Caco-2 (cell line): ENCODE results near the gene TMEM115. TPM values are rescaled to one million over a fixed set of nuclear protein-coding genes. Genes with fewer than 3 reads are reported as not detected.
"Not testable (repeated sequence)": the region's sequence is repeated elsewhere in the genome, so short reads cannot be mapped to it uniquely, and the experiment has no call there.

ENCODE experiments used
- BruUV-seq: library from RNA; stranded (reverse); fragments of 400-500 nt; replicated peaks from 2 replicates; lab custom pipeline; 2021; lab: Mats Ljungman, UMichigan
- CTCF ChIA-PET: fragments of 300-600 bp; sonication (Branson Sonifier 250); formaldehyde crosslinking; loops from one replicate; lab custom pipeline; 2022; ENCODE audit warnings: antibody characterized with exemption; lab: Charles Lee
- POLR2A ChIA-PET: fragments of 300-600 bp; sonication (Branson Sonifier 250); formaldehyde crosslinking; loops from one replicate; lab custom pipeline; 2022; ENCODE audit warnings: antibody characterized with exemption; lab: Charles Lee
- DNase-seq, 2 experiments: peaks; one replicate each; pipeline versions ENCODE4 v3.0.0 to v3.0.0-alpha.2; 2020 to 2022
- H3K27me3 ChIP-seq: replicated peaks from 2 replicates; pipeline ENCODE4 v1.6.0; 2011; ENCODE audit warnings: low read length; ENCODE audit not compliant: control insufficient read depth, insufficient read depth
- H3K36me3 ChIP-seq: 2 replicates; pipeline ENCODE4 v1.5.1; 2011; ENCODE audit warnings: low read length; ENCODE audit not compliant: control insufficient read depth, insufficient read depth
- H3K4me1 ChIP-seq: fragments of 250-450 bp; sonication (Bioruptor Pico); 2 replicates; pipeline ENCODE4 v1.5.1; 2020; ENCODE audit warnings: mild to moderate bottlenecking
- H3K4me3 ChIP-seq: 2 replicates; pipeline ENCODE4 v1.5.1; 2011; ENCODE audit warnings: low read depth, mild to moderate bottlenecking, control low read depth, low read length
- H3K9me3 ChIP-seq: fragments of 250-450 bp; sonication (Bioruptor Pico); 2 replicates; pipeline ENCODE4 v1.5.1; 2020; ENCODE audit warnings: mild to moderate bottlenecking, moderate library complexity
- H3K27ac Mint-ChIP-seq: one replicate; pipeline ENCODE4 v1.8.0; 2022; ENCODE audit warnings: mixed read lengths; ENCODE audit not compliant: unreplicated experiment
- H3K27me3 Mint-ChIP-seq: one replicate; pipeline ENCODE4 v1.8.0; 2022; ENCODE audit warnings: mixed read lengths; ENCODE audit not compliant: insufficient read depth, unreplicated experiment
- H3K36me3 Mint-ChIP-seq: one replicate; pipeline ENCODE4 v1.8.0; 2022; ENCODE audit warnings: mild to moderate bottlenecking, mixed read lengths; ENCODE audit not compliant: insufficient read depth, unreplicated experiment
- H3K4me1 Mint-ChIP-seq: one replicate; pipeline ENCODE4 v1.8.0; 2022; ENCODE audit warnings: low read depth, mixed read lengths; ENCODE audit not compliant: unreplicated experiment
- H3K4me3 Mint-ChIP-seq: one replicate; pipeline ENCODE4 v1.8.0; 2022; ENCODE audit warnings: mild to moderate bottlenecking, moderate library complexity, mixed read lengths; ENCODE audit not compliant: unreplicated experiment
- H3K9me3 Mint-ChIP-seq: one replicate; pipeline ENCODE4 v1.8.0; 2022; ENCODE audit warnings: mixed read lengths; ENCODE audit not compliant: unreplicated experiment
- CTCF ChIP-seq, 2 experiments: fragments of 200-600 bp in 1 of 2; IDR thresholded peaks; 1 replicate in 1 of 2; 2 replicates in 1 of 2; pipeline versions ENCODE4 v1.5.1 to v1.8.0; 2011 to 2022; ENCODE audit warnings: antibody characterized with exemption in 1 of 2, control low read depth in 1 of 2, inconsistent platforms in 1 of 2, low read depth in 1 of 2, low read length in 1 of 2, mild to moderate bottlenecking in 1 of 2, moderate library complexity in 1 of 2; ENCODE audit not compliant: insufficient read depth in 1 of 2, severe bottlenecking in 1 of 2, unreplicated experiment in 1 of 2
- intact Hi-C: fragments of 100-400 bp; cut with micrococcal nuclease; formaldehyde crosslinking; loops from one replicate; pipeline ENCODE4 v1.10.0; 2022; ENCODE audit not compliant: unreplicated experiment
- total RNA-seq: library from RNA; stranded (reverse); gene quantifications from 2 replicates; pipeline ENCODE4 v1.2.3, GENCODE V29; 2022

TMEM115 gene
- total RNA-seq, 1 experiment from 2014 or later = 23.9 TPM

GRCh38 chr3:50314342-50314741 lies 45.0 kb downstream of the TMEM115 start:
- Mint-ChIP-seq H3K27me3 (no peaks in the 10 kb centered on the region), H3K9me3 (no peaks in the 10 kb centered on the region), H3K4me1 (peaks cover 17% of the 10 kb centered on the region), H3K36me3 (peaks cover 45% of the 10 kb centered on the region), H3K27ac (peak overlapping the region; percentile 23), H3K4me3 (no peak overlapping the region)
- BruUV-seq = no TSS peak
- no peaks in the 10 kb centered on the region for H3K27me3 ChIP-seq
- ChIA-PET POLR2A (interaction anchor here (1.1 kb wide), 1 partner anchor 23 kb away, joined by 3 read pairs; no protein-coding TSS in a partner anchor), CTCF (no interaction called here)
- H3K4me3 ChIP-seq = no peak overlapping the region
- peaks cover under 1% of the 10 kb centered on the region; the same call in 1 of the 2 replicates for H3K36me3 ChIP-seq
- TF ChIP-seq CTCF (IDR thresholded peaks at IDR 0.05; ENCODE audit: insufficient read depth in 1 of 2, low read depth in 1 of 2, low read length in 1 of 2, severe bottlenecking in 1 of 2, unreplicated experiment in 1 of 2) = no peak
- DNase-seq = no peak
- H3K4me1 ChIP-seq = peaks cover 17% of the 10 kb centered on the region
- no peaks in the 10 kb centered on the region for H3K9me3 ChIP-seq
- intact Hi-C loops = no loop called here

- intact Hi-C loops, POLR2A ChIA-PET, H3K4me3 Mint-ChIP-seq, H3K9me3 Mint-ChIP-seq, BruUV-seq, CTCF ChIA-PET, H3K4me3 ChIP-seq, H3K27me3 Mint-ChIP-seq, DNase-seq, H3K36me3 ChIP-seq, H3K27ac Mint-ChIP-seq, H3K27me3 ChIP-seq: not testable (repeated sequence)
- Mint-ChIP-seq H3K36me3 (peaks cover 25% of the 10 kb centered on the region), H3K4me1 (peaks cover 17% of the 10 kb centered on the region)
- Histone ChIP-seq H3K4me1 (peaks cover 16% of the 10 kb centered on the region), H3K9me3 (peaks cover 17% of the 10 kb centered on the region)
These were observed 47.3 kb downstream of the TMEM115 start for GRCh38 chr3:50312041-50312440.

Other genes starting within 250 kb of the TMEM115 start
- gene SEMA3F, start 204.2 kb downstream of the TMEM115 start, total RNA-seq = 11.3 and 16.5 TPM in 2 replicates
- gene GNAT1, start 167.9 kb downstream of the TMEM115 start, total RNA-seq = 0.50 TPM in 1 of 2 replicates, not detected in the other
- gene SLC38A3, start 154.2 kb downstream of the TMEM115 start, total RNA-seq = 11.4 and 16.8 TPM in 2 replicates
- gene GNAI2, start 123.3 kb downstream of the TMEM115 start, total RNA-seq = 59.3 and 62.0 TPM in 2 replicates
- 19.7 and 21.8 TPM in 2 replicates for gene SEMA3B, start 90.4 kb downstream of the TMEM115 start, total RNA-seq
- gene LSMEM2, start 80.4 kb downstream of the TMEM115 start, total RNA-seq = not detected in 2 replicates
- 88.0 and 89.5 TPM in 2 replicates for gene IFRD2, start 67.1 kb downstream of the TMEM115 start, total RNA-seq
- gene HYAL3, start 60.1 kb downstream of the TMEM115 start, total RNA-seq = 5.2 and 6.8 TPM in 2 replicates
- 6.7 and 8.2 TPM in 2 replicates for gene NAA80, start 60.1 kb downstream of the TMEM115 start, total RNA-seq
- gene HYAL1, start 55.9 kb downstream of the TMEM115 start, total RNA-seq = 2.3 and 2.6 TPM in 2 replicates
- gene HYAL2, start 36.8 kb downstream of the TMEM115 start, total RNA-seq = 30.1 and 31.6 TPM in 2 replicates
- 34.9 and 38.3 TPM in 2 replicates for gene TUSC2, start 31.3 kb downstream of the TMEM115 start, total RNA-seq
- gene RASSF1, start 18.7 kb downstream of the TMEM115 start, total RNA-seq = 26.7 and 28.1 TPM in 2 replicates
- gene ZMYND10, start 13.8 kb downstream of the TMEM115 start, total RNA-seq = 0.23 and 0.29 TPM in 2 replicates
- gene NPRL2, start 8.7 kb downstream of the TMEM115 start, total RNA-seq = 23.7 and 29.8 TPM in 2 replicates
- gene CYB561D2, start 8.7 kb downstream of the TMEM115 start, total RNA-seq = 21.2 and 21.4 TPM in 2 replicates
- 0.25 and 0.35 TPM in 2 replicates for gene CACNA2D2, start 144.1 kb upstream of the TMEM115 start, total RNA-seq
- 1.6 and 2.1 TPM in 2 replicates for gene C3orf18, start 208.2 kb upstream of the TMEM115 start, total RNA-seq
- gene HEMK1, start 210.0 kb upstream of the TMEM115 start, total RNA-seq = 12.6 and 14.3 TPM in 2 replicates